ENCODE results near the gene CHCHD4. TPM values are rescaled to one million over a fixed set of nuclear protein-coding genes. Genes with fewer than 3 reads are reported as not detected.
"Not testable (repeated sequence)": the region's sequence is repeated elsewhere in the genome, so short reads cannot be mapped to it uniquely, and the experiment has no call there.

CHCHD4 gene
- total and polyA plus RNA-seq, 10 of the 15 experiments (the other 5 are each of a cell fraction or from before 2014, with no cell fraction given): 21.0 to 46.8 (median 29.0) TPM

GRCh38 chr3:14121859-14122258 is 2.8 kb downstream of the CHCHD4 start:
- RAD21 ChIA-PET (ENCODE audit: unreplicated experiment): no interaction called here
- no peak for ATAC-seq
- TF ChIP-seq RAD21 (IDR thresholded peaks at IDR 0.05; ENCODE audit: insufficient read depth, low read depth, low read length): no peak
- TF ChIP-seq WRNIP1 (IDR thresholded peaks at IDR 0.05; ENCODE audit: borderline replicate concordance, low read depth, low read length): no peak
- TF ChIP-seq SP1 (IDR thresholded peaks at IDR 0.05; ENCODE audit: low read depth, low read length): no peak
- no peak for TF ChIP-seq GABPA (IDR thresholded peaks at IDR 0.05; ENCODE audit: low read depth)
- TF ChIP-seq SUPT20H (IDR thresholded peaks at IDR 0.05; ENCODE audit: borderline replicate concordance, control insufficient read depth, low read depth, low read length): no peak
- no peak for TF ChIP-seq GATAD2B (conservative IDR thresholded peaks at IDR 0.05; ENCODE audit: low read depth)
- TF ChIP-seq IRF4 (IDR thresholded peaks at IDR 0.05; ENCODE audit: low read depth, low read length): no peak
- H2AFZ ChIP-seq (ENCODE audit: control insufficient read depth, low read depth, low read length): no peak overlapping the region
- no peak overlapping the region for H3K9ac ChIP-seq (ENCODE audit: control insufficient read depth, insufficient read depth, low read length)
- in situ Hi-C loops (cut with MboI) (no loop called here), intact Hi-C loops (cut with micrococcal nuclease; ENCODE audit: unreplicated experiment) (loop anchor here (5.0 kb wide), 1 partner anchor 225 kb away; no protein-coding TSS in a partner anchor)
- peaks cover 41% of the 10 kb centered on the region for H3K79me2 ChIP-seq (ENCODE audit: control insufficient read depth, insufficient read depth, low read length)
- peaks cover 8% of the 10 kb centered on the region for H3K4me1 ChIP-seq (ENCODE audit: control insufficient read depth, insufficient read depth, low read length)
- no peak for FAIRE-seq
- POLR2A ChIA-PET: no interaction called here
- H4K20me1 ChIP-seq (ENCODE audit: control insufficient read depth, insufficient read depth): no peaks in the 10 kb centered on the region; the same call in 1 of the 2 replicates
- H3K4me3 ChIP-seq: no peak overlapping the region
- peaks cover 4 to 8% of the 10 kb centered on the region in 2 experiments; a peak in 1 of 4 replicates for H3K36me3 ChIP-seq (ENCODE audit: control insufficient read depth in 2 of 2, insufficient read depth in 2 of 2, low read length in 1 of 2)
- WGBS (ENCODE audit: insufficient coverage, insufficient replicate concordance, low lambda C conversion rate, missing lambda C conversion rate): 97% methylated on average over 5 of the region's 5 CpGs
- SMC1A ChIA-PET (ENCODE audit: uncharacterized antibody, unreplicated experiment): no interaction called here
- no peaks in the 10 kb centered on the region for H3K27me3 ChIP-seq (replicated peaks in 1 of 2; ENCODE audit: control insufficient read depth in 2 of 2, insufficient read depth in 2 of 2, low read length in 1 of 2)
- BruUV-seq (replicated peaks): no TSS peak
- no peaks in the 10 kb centered on the region for H3K9me3 ChIP-seq (replicated peaks; ENCODE audit: control insufficient read depth, insufficient read depth, low read length)
- H3K27ac ChIP-seq (ENCODE audit: control insufficient read depth, insufficient read depth): no peak overlapping the region
- no peak overlapping the region for H3K4me2 ChIP-seq (ENCODE audit: control insufficient read depth, insufficient read depth)
- no peak for DNase-seq (ENCODE audit: low read depth, low spot score)
- CTCF ChIA-PET: interaction anchor here (1.4 kb wide), 1 partner anchor 226 kb away, joined by 7 read pairs; no protein-coding TSS in a partner anchor

GRCh38 chr3:14120921-14121448 is 3.7 kb downstream of the CHCHD4 start:
- Histone ChIP-seq H3K9ac (ENCODE audit: control insufficient read depth, insufficient read depth, low read length) (0 out of 2 replicates have a peak overlapping the region, but pooled peaks have one; percentile 9), H3K79me2 (ENCODE audit: control insufficient read depth, insufficient read depth, low read length) (peaks cover 33% of the 10 kb centered on the region)
- H3K9me3 ChIP-seq (replicated peaks; ENCODE audit: control insufficient read depth, insufficient read depth, low read length); FAIRE-seq; H3K27ac ChIP-seq (ENCODE audit: control insufficient read depth, insufficient read depth); H3K4me1 ChIP-seq (ENCODE audit: control insufficient read depth, insufficient read depth, low read length); H4K20me1 ChIP-seq (ENCODE audit: control insufficient read depth, insufficient read depth); H3K4me3 ChIP-seq; H3K36me3 ChIP-seq (ENCODE audit: control insufficient read depth in 2 of 2, insufficient read depth in 2 of 2, low read length in 1 of 2); SMC1A ChIA-PET (ENCODE audit: uncharacterized antibody, unreplicated experiment); POLR2A ChIA-PET; RAD21 ChIA-PET (ENCODE audit: unreplicated experiment); H2AFZ ChIP-seq (ENCODE audit: control insufficient read depth, low read depth, low read length); H3K4me2 ChIP-seq (ENCODE audit: control insufficient read depth, insufficient read depth); in situ Hi-C loops (cut with MboI); ATAC-seq; DNase-seq (ENCODE audit: low read depth, low spot score); H3K27me3 ChIP-seq (replicated peaks in 1 of 2; ENCODE audit: control insufficient read depth in 2 of 2, insufficient read depth in 2 of 2, low read length in 1 of 2); BruUV-seq (replicated peaks): not testable (repeated sequence)
- CTCF ChIA-PET: interaction anchor here (1.4 kb wide), 1 partner anchor 225 kb away, joined by 7 read pairs; no protein-coding TSS in a partner anchor
- WGBS (ENCODE audit: insufficient coverage, insufficient replicate concordance, low lambda C conversion rate, missing lambda C conversion rate): 100% methylated on average over 2 of the region's 2 CpGs
- intact Hi-C loops (cut with micrococcal nuclease; ENCODE audit: unreplicated experiment): loop anchor here (5.0 kb wide), 1 partner anchor 224 kb away; no protein-coding TSS in a partner anchor

All from GM12878 (cell line).